Mononuclear cell (primary cell): ENCODE results near the gene STXBP1. TPM values are rescaled to one million over a fixed set of nuclear protein-coding genes. Genes with fewer than 3 reads are reported as not detected.
"Not testable (repeated sequence)": the region's sequence is repeated elsewhere in the genome, so short reads cannot be mapped to it uniquely, and the experiment has no call there.

Experiments
- H3K27me3 ChIP-seq: 2 replicates; pipeline ENCODE4 v1.6.0; 2011; ENCODE audit warnings: low read length, control low read depth; ENCODE audit not compliant: insufficient read depth
- H3K4me1 ChIP-seq: 2 replicates; pipeline ENCODE4 v1.5.1; 2011; ENCODE audit warnings: mild to moderate bottlenecking, low read length, control low read depth; ENCODE audit not compliant: insufficient read depth
- H3K4me3 ChIP-seq: 2 replicates; pipeline ENCODE4 v1.5.1; 2011; ENCODE audit warnings: mild to moderate bottlenecking, low read length, moderate library complexity
- H3K9me3 ChIP-seq: 2 replicates; pipeline ENCODE4 v1.5.1; 2011; ENCODE audit warnings: low read depth, mild to moderate bottlenecking, control low read depth, low read length
- total RNA-seq: library from RNA; depleted of rRNA; stranded (reverse); fragments of >200 nt; gene quantifications from one replicate; pipeline ENCODE4 v1.2.3, GENCODE V29; 2012

Gene STXBP1
- total RNA-seq, 1 donor: 2.0 TPM

- H3K4me1 ChIP-seq: peaks cover 79% of the 10 kb centered on the region
- no peaks in the 10 kb centered on the region for H3K9me3 ChIP-seq
- no peak overlapping the region for H3K4me3 ChIP-seq
- no peaks in the 10 kb centered on the region for H3K27me3 ChIP-seq
Observed at GRCh38 chr9:127572961-127573721, 38.9 kb upstream of the STXBP1 start.

GRCh38 chr9:127574072-127574993 lies 37.7 kb upstream of the STXBP1 start:
- no peaks in the 10 kb centered on the region for H3K9me3 ChIP-seq
- no peak overlapping the region for H3K4me3 ChIP-seq
- no peaks in the 10 kb centered on the region for H3K27me3 ChIP-seq
- peaks cover 87% of the 10 kb centered on the region for H3K4me1 ChIP-seq

- Histone ChIP-seq H3K4me1 (peaks cover 87% of the 10 kb centered on the region), H3K9me3 (no peaks in the 10 kb centered on the region), H3K4me3 (no peak overlapping the region), H3K27me3 (no peaks in the 10 kb centered on the region)
Observed at GRCh38 chr9:127575875-127576778, 36.0 kb upstream of the STXBP1 start.

GRCh38 chr9:127577194-127577593 lies 34.9 kb upstream of the STXBP1 start:
- peaks cover 87% of the 10 kb centered on the region for H3K4me1 ChIP-seq
- not testable (repeated sequence) for H3K27me3 ChIP-seq, H3K9me3 ChIP-seq, H3K4me3 ChIP-seq

- Histone ChIP-seq H3K4me1 (peaks cover 83% of the 10 kb centered on the region), H3K27me3 (no peaks in the 10 kb centered on the region), H3K9me3 (no peaks in the 10 kb centered on the region), H3K4me3 (peak overlapping the region; percentile 7)
Observed at GRCh38 chr9:127578627-127578951, 33.5 kb upstream of the STXBP1 start.

GRCh38 chr9:127578952-127579853 lies 32.9 kb upstream of the STXBP1 start:
- no peaks in the 10 kb centered on the region for H3K9me3 ChIP-seq
- no peaks in the 10 kb centered on the region for H3K27me3 ChIP-seq
- peak overlapping the region; percentile 24 for H3K4me3 ChIP-seq
- peaks cover 83% of the 10 kb centered on the region for H3K4me1 ChIP-seq

- Histone ChIP-seq H3K27me3 (no peaks in the 10 kb centered on the region), H3K4me3 (no peak overlapping the region), H3K9me3 (no peaks in the 10 kb centered on the region), H3K4me1 (peaks cover 79% of the 10 kb centered on the region)
Observed at GRCh38 chr9:127580366-127580765, 31.7 kb upstream of the STXBP1 start.

- Histone ChIP-seq H3K4me1 (peaks cover 79% of the 10 kb centered on the region), H3K27me3 (no peaks in the 10 kb centered on the region)
Observed at GRCh38 chr9:127580879-127581475, 31.1 kb upstream of the STXBP1 start.

GRCh38 chr9:127584474-127584805 lies 27.6 kb upstream of the STXBP1 start:
- peaks cover 55% of the 10 kb centered on the region for H3K4me1 ChIP-seq
- not testable (repeated sequence) for H3K27me3 ChIP-seq, H3K4me3 ChIP-seq, H3K9me3 ChIP-seq

More at GRCh38 chr9:127580879-127581475, 31.1 kb upstream of the STXBP1 start:
- no peaks in the 10 kb centered on the region for H3K9me3 ChIP-seq
- no peak overlapping the region for H3K4me3 ChIP-seq

GRCh38 chr9:127585161-127585819 lies 26.8 kb upstream of the STXBP1 start:
- Histone ChIP-seq H3K4me1 (peaks cover 47% of the 10 kb centered on the region), H3K9me3 (no peaks in the 10 kb centered on the region)

GRCh38 chr9:127586096-127586495 lies 26.0 kb upstream of the STXBP1 start:
- Histone ChIP-seq H3K4me3 (no peak overlapping the region), H3K27me3 (no peaks in the 10 kb centered on the region), H3K9me3 (no peaks in the 10 kb centered on the region), H3K4me1 (peaks cover 39% of the 10 kb centered on the region)

More at GRCh38 chr9:127585161-127585819, 26.8 kb upstream of the STXBP1 start:
- no peaks in the 10 kb centered on the region for H3K27me3 ChIP-seq
- H3K4me3 ChIP-seq: no peak overlapping the region

GRCh38 chr9:127586537-127586936 lies 25.5 kb upstream of the STXBP1 start:
- Histone ChIP-seq H3K27me3 (no peaks in the 10 kb centered on the region), H3K9me3 (no peaks in the 10 kb centered on the region), H3K4me1 (peaks cover 37% of the 10 kb centered on the region), H3K4me3 (no peak overlapping the region)

- peaks cover 37% of the 10 kb centered on the region for H3K4me1 ChIP-seq
- no peaks in the 10 kb centered on the region for H3K27me3 ChIP-seq
- H3K9me3 ChIP-seq: no peaks in the 10 kb centered on the region
- no peak overlapping the region for H3K4me3 ChIP-seq
Observed at GRCh38 chr9:127587966-127588365, 24.1 kb upstream of the STXBP1 start.
